Activated T-cell treated with anti-CD3 and anti-CD28 coated beads for 24 hours (primary cell): Measurements from ENCODE around the gene TBL1X.
"Not testable (repeated sequence)": the region's sequence is repeated elsewhere in the genome, so short reads cannot be mapped to it uniquely, and the experiment has no call there.

Source experiments
- DNase-seq: peaks from one replicate; pipeline ENCODE4 v3.0.0-alpha.2; 2020; ENCODE audit warnings: low read depth

The TBL1X gene

GRCh38 chrX:9464435-9465371, at the start of gene TBL1X:
TBL1X (plus strand) TSS chrX:9465058; CDS start chrX:9653587, 188,529 bp downstream.
- no peak for DNase-seq

GRCh38 chrX:9416562-9417348, 48.1 kb upstream of the TBL1X start:
- DNase-seq, result no peak

DNA sequence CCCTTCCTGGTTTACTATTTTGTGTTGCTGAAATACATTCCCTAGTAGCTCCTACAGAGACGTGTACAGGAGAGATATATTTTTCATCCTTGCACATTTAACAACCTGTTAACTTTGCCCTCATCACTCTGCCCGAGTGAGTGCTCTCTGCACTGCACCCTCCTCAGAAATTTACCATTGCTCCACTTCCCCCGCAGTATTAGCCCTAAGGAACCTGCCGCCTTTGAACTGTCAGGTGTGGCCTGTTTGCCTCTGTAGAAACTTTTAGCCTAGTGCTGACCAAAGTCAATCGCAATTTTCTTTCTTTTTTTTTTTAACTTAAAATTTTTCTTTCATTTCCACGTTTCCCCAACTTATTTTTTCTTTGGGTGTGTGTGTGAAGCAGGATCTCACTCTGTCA, 46.6 kb upstream of the TBL1X start:
- no peak for DNase-seq

DNA sequence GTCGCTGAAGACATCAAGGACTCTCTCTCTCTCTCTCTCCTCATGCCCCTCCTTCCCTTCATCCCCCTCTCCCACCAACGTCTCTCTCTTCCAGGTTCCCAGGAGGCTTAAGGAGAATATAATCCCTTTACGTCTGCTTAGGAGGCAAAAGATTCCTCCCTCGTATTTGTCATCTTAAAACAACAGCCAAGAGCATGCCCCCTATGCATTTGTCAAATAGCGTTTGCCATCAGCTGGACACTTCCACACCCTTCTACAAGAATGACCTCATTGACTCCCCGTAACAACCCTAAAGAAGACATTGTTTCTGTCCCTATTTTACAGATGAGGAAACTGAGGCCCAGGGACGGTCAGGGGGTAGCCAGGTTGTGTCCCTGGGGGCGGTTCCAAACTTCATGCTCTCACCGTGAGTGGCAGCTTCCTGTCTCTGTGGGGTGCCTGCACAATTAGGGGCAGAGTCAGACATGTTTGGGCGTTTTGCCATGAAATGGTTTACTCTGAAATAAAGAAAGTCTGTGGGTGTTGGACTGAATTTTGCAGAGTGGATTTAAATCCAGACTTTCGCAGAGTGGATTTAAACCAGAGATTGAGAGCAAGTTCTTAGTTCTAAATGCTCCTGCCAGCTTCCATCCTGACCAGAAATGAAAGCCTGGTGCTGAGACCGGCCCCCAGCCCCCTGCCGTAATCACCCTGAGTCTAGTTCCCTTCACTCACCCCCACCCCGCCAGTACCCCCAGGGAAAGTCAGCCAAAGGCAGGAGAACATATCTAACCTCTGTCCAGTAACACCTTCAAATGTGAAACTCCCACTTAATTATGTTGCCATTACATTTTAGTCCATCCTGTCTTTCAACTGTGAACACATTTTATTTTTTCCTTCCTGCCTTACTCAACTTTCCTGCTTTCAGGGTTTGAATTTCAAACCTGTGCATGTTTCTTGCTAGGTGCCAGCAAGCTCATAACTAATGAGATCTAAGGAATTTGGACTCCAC, 44.3 kb upstream of the TBL1X start:
- DNase-seq, result no peak

DNA sequence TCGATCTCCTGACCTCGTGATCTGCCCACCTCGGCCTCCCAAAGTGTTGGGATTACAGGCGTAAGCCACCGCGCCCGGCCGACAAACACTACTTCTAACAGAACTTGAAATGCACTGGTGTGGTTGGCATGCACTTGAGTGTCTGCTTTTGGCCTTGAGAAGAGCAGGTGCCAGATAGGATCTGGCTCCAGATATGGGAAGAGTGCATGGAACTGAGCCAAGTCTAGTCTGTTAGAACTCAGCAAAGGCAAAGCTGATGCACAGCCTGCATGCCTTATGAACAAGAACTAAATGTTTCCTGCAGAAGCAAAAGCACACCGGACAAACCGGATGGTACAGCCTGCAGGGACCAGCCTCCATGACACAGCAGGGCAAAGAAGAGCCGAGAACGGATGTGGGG, 35.1 kb upstream of the TBL1X start:
- no peak for DNase-seq

DNA sequence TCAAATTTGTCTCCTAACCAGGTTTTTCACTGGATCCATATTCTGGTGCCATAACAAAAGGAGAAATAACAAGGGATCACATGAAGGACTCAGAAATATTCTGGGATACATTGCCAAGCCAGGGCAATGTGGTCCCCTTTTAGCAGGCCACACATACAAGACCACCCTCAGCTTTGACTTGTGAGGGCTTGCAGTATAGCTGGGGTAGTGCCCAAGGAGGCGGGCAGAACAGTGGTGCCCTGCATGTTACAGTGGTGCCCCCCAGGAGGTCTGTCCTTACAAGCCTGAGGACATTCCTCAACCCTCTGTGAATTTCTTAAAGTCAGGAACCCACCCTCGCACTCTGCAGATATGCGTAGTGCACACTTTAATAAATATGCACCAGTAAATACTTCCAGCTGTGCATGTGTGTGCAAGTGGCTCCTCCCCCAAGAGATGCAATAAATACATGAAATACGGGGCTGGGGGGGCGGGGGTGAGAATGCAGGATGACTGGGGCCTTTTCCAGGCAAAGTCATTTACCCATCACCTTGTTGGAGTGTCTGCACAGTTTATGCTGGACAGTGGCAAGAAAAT, 34.4 kb upstream of the TBL1X start:
- DNase-seq, result no peak

DNA sequence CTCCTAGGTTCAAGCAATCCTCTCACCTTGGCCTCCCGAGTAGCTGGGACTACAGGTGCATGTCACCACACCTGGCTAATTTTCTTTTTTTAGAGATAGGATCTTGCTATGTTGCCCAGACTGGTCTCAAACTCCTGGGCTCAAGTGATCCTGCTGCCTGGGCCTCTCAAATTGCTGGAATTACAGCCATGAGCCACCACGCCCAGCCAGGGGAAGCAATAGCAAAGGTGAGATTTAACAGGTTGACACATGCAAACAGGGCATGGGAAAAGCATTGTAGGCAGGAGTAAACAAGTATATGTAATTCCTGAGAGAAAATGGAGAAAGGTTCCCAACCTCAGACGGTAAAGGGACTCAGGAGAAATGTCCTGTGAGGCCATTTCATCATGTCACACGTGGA, 33.6 kb upstream of the TBL1X start:
- no peak for DNase-seq

DNA sequence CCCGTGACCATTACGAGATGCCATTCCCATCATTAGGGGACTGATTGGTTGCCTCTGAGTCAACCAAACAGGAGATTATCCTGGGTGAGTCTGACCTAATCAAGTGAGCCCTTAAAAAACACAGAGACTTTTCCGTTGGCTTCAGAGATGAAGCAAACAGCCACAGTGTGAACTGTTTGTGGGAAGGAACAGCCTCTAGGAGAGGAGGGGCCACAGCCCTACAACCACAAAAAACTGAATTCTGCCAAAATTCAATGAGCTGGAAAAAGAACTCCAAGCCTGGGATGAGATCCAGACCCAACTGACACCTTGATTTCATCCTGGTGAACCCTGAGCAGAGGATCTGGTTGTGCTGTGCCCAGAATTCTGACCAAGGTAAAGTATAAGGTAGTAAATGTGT, 31.3 kb upstream of the TBL1X start:
- no peak for DNase-seq

DNA sequence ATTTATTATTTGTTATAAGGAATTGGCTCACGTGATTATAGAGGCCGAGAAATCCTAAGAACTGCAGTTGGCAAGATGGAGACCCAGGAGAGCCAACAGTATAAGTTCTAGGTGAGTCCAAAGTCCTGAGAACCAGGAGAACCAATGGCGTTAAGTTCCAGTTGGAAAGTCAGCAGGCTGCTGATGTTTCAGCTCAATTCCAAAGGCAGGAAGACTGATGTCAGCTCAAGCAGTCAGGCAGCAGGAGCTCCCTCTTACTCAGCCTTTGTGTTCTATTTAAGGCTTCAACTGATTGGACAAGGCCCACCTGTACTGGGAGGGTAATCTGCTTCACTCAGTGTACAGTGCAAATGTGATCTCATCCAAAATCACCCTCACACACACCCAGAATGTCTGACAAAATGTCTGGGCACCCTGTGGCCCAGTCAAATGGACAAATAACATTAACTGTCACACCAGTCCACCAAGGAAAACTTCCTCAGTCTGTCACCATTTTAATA, 30.8 kb upstream of the TBL1X start:
- DNase-seq, result no peak

DNA sequence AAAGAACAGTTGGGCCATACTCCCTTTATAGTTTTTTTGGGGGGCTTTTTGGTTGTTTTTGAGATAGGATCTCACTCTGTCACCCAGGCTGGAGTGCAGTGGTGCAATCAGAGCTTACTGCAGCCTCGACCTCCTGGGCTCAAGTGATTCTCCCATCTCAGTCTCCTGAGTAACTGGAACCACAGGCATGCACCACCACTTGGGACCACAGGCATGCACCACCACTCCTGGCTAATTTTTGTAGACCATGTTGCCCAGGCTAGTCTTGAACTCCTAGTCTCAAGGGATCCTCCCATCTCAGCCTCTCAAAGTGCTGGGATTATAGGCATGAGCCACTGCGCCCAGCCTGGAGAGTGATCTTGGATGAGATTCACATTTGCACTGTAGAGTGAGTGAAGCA, 29.8 kb upstream of the TBL1X start:
- not testable (repeated sequence) for DNase-seq

DNA sequence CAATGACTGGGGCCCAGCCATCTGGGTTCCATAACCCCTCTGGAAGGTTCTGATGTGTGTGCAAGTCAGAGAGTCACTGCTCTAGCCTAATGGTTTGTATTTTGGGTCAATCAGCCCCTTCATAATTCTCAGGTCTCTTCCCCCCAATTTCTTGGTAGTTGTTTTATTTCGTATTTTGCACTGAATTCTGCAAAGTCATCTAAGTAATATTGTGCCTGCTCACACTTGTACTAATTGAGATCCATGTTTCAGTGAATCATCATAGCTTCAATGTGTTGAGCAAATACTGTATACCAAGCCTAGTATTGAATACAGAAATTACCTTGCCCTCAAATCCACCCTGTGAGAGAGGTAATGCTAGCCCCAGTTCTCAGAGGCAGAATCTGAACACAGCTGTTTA, 28.0 kb upstream of the TBL1X start:
- DNase-seq, result no peak

DNA sequence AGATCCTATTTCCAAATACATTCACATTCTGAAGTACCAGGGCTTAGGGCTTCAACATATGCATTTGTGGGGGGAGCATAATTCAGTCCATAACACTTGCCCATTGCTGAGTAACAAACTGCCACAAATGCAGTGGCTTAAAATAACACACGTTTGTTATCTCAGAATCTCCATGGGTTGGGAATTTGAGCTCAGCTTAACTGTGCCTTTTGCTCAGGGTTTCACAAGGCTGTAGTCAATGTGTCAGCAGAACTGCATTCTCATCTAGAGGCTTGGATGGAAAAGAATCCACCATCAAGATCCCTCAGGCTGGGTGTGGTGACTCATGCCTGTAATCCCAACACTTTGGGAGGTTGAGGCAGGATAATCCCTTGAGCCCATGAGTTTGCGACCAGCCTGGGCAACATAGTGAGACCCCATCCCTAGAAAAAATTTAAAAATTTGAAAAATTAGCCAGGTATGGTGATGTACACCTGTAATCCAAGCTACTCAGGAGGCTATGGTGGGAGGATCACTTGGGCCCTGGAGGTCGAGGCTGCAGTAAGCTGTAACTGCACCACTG, 25.8 kb upstream of the TBL1X start:
- no peak for DNase-seq

DNA sequence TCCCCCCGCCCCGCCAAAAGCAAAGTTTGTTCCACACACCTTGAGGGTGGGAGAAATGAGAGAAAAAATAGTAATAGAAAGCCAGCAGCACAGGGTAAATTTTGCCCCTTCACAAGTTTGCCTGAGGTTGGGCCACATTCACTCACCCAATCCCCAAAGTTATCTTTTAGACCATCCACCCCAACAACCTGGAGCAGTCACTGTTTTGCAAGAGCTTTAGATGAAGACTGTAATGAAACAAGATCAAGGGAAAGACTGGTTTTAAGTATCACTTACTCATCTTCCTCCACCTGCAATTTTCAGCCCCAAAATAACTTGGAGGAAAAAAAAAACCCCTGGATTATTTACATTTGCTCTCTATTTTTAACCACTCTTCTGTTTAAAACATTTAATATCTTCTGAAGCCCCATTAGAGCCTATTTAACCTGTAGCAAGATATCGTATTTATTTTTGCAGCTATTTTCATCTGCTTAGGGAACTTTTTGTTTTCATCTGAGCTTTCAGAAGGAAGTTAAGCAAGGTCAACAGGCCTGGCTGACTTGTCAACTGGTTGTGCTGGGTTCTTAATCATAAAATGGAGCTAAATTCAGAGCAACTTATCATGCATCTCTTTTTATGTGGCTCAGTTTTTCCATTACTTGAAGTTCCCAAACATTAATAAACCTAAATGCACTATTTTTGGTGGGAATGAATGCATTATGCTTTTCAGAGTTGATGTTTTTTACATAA, 24.6 kb upstream of the TBL1X start:
- DNase-seq, result no peak

DNA sequence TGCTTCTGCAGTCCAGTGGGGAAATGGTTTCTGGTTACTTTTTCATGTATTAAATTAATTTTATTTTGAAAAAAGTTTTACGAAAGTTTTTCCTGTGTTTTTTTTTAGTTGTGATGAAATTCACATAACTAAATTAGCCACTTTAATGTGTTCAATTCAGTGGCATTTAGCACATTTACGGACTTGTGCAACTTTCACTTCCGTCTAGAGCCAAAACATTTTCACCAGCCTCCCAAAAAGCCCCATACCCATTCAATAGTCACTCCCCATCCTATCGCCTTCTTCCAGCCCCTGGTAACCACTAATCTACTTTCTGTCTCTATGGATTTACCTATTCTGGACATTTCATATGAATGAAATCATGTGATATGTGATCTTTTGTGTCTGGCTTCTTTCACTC, 22.8 kb upstream of the TBL1X start:
- DNase-seq, result no peak

DNA sequence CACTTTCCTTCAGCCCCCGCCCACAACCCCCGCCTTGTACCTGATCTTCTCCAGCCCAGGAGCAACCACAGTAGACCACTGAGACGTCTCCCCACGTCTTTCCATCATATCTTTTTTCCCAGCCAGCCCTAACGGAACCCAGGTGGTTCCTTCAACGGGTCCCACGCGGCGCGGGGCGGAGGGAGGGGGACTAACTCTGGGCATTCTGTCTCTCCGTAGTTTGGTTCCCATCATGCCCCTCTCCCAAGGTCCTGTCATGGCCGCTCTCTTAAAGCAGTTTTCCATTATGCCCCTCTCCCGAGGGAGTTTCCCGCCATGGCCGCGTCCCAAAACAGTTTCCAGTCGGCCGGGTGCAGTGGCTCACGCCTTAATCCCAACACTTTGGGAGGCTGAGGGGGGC, 21.5 kb upstream of the TBL1X start:
- DNase-seq, result no peak

DNA sequence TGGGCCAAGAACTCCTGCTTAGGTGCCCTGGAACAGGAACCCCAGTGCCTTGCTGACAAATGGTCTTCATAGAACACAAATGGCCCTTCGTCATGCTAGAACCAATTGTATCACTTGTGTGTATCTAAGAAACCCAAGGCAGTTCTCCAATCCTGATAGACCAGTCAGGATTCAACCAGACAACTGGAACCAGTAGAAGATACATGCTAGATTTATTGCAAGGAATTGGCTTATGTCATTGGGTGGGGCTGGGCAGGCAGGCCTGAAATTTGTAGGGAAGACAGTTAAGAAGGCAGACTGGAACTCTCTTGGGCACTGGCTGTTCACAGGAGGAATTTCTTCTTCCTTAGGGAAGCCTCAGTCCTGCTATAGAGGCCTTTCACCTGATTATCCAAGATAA, 17.0 kb upstream of the TBL1X start:
- DNase-seq, result no peak

DNA sequence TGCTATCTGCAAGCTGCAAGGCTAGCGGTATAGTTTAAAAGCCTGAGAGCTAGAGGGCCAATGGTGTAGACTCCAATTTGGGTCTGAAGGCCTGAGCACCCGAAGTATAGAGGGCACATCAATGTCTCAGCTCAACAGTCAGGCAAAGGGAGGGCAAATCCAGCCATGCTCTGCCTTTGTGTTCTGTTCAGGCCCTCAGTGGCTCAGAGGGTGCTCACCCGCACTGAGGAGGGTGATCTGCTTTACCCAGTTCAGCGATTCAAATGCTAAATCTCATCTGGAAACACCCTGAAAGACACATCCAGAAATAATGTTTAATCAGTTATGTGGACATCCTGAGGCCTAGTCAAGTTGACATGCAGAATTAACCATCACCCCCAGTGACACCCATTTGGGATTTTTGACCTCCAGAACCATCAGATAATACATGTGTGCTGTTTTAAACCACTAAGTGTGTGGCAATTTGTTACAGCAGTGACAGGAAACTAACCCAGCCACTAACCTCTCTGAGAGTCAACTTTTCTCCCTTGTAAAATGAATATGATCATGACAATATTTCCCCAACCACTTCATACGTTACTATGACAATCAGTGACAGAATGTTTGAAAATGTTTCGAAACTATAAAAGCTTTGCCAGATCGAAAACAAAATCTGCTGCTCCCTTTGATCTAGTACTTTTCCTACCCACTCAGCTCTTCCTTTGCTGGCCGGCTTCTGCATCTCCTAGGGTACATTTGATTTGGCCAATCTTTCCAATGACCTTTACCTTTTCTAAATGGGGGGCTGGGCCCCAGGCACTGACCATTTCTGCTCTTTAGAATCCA, 8.4 kb upstream of the TBL1X start:
- DNase-seq, result no peak

GRCh38 chrX:9458034-9458433, 6.8 kb upstream of the TBL1X start:
- DNase-seq, result not testable (repeated sequence)

GRCh38 chrX:9458516-9459078, 6.3 kb upstream of the TBL1X start:
- no peak for DNase-seq
